ENCODE results near the gene LCK.

Gene LCK

GRCh38 chr1:32250893-32251716 is at the start of gene LCK:
TSS of gene LCK (plus strand) at chr1:32251265. CDS start at chr1:32274330, 23,065 bp downstream.
- no peak for DNase-seq

- no peak for DNase-seq
Observed at GRCh38 chr1:32204943-32205361, 46.1 kb upstream of the LCK start.

- DNase-seq, result peak; percentile 95
Observed at GRCh38 chr1:32205401-32206370, 45.4 kb upstream of the LCK start, which contains the start of gene IQCC. TSS of gene IQCC (plus strand) at chr1:32205671. CDS start at chr1:32205682, 11 bp downstream.

GRCh38 chr1:32208469-32208868 is 42.6 kb upstream of the LCK start:
- DNase-seq, result no peak

GRCh38 chr1:32208891-32209328 is 42.2 kb upstream of the LCK start, which contains the start of gene DCDC2B:
TSS of gene DCDC2B (plus strand) at chr1:32209089. CDS start at chr1:32209094, 5 bp downstream.
- peak; percentile 99 for DNase-seq

GRCh38 chr1:32215629-32216480 is 35.2 kb upstream of the LCK start:
- peak; percentile 95 for DNase-seq

- no peak for DNase-seq
Observed at GRCh38 chr1:32216566-32216965, 34.5 kb upstream of the LCK start.

GRCh38 chr1:32219022-32219421 is 32.0 kb upstream of the LCK start:
- no peak for DNase-seq

GRCh38 chr1:32220746-32221580 is 30.1 kb upstream of the LCK start:
- DNase-seq, result no peak

- DNase-seq, result no peak
Observed at GRCh38 chr1:32221581-32221979, 29.5 kb upstream of the LCK start.

- peak; percentile 94 for DNase-seq
Observed at GRCh38 chr1:32221980-32222755, 28.9 kb upstream of the LCK start, which contains the start of the genes EIF3I and TMEM234. TSS of gene EIF3I (plus strand) at chr1:32222407. CDS start at chr1:32222442, 35 bp downstream. TSS of gene TMEM234 (minus strand) at chr1:32222353. CDS start at chr1:32222322, 31 bp downstream.

- no peak for DNase-seq
Observed at GRCh38 chr1:32223683-32224082, 27.4 kb upstream of the LCK start.

- DNase-seq, result no peak
Observed at GRCh38 chr1:32224285-32224684, 26.8 kb upstream of the LCK start.

- no peak for DNase-seq
Observed at GRCh38 chr1:32228771-32229170, 22.3 kb upstream of the LCK start.

- DNase-seq, result no peak
Observed at GRCh38 chr1:32231843-32232432, 19.1 kb upstream of the LCK start.

- DNase-seq, result no peak
Observed at GRCh38 chr1:32232558-32233304, 18.3 kb upstream of the LCK start.

- DNase-seq, result no peak
Observed at GRCh38 chr1:32234792-32235191, 16.3 kb upstream of the LCK start.

GRCh38 chr1:32239337-32239736 is 11.7 kb upstream of the LCK start:
- DNase-seq, result peak; percentile 73

- peak; percentile 60 for DNase-seq
Observed at GRCh38 chr1:32239790-32240139, 11.3 kb upstream of the LCK start.
